ENCODE data around the gene NANOS1. TPM values are rescaled to one million over a fixed set of nuclear protein-coding genes. Genes with fewer than 3 reads are reported as not detected.

Gene NANOS1
- total and polyA plus RNA-seq, 2 of the 8 experiments (the other 6 are each of a cell fraction or from before 2014, with no cell fraction given), result 3.1 to 3.9 TPM

- TF ChIP-seq CHD7 (IDR thresholded peaks at IDR 0.05; ENCODE audit: insufficient replicate concordance, low read length) (no peak), POU5F1 (IDR thresholded peaks at IDR 0.05; ENCODE audit: low read depth, low read length) (no peak), POLR2A (IDR thresholded peaks at IDR 0.05; ENCODE audit: control extremely low read depth in 1 of 2, low read depth in 2 of 2, low read length in 2 of 2) (no peak), MAX (IDR thresholded peaks at IDR 0.05) (no peak), SUZ12 (IDR thresholded peaks at IDR 0.05; ENCODE audit: low read length) (no peak), KDM5A (IDR thresholded peaks at IDR 0.05; ENCODE audit: low read length) (no peak), BACH1 (IDR thresholded peaks at IDR 0.05; ENCODE audit: low read length) (no peak), GABPA (IDR thresholded peaks at IDR 0.05; ENCODE audit: borderline replicate concordance, insufficient read depth, low read length) (no peak), CBX8 (IDR thresholded peaks at IDR 0.05; ENCODE audit: borderline replicate concordance, low read depth, low read length) (no peak), RFX5 (IDR thresholded peaks at IDR 0.05; ENCODE audit: borderline replicate concordance, low read depth, low read length) (no peak), CBX5 (IDR thresholded peaks at IDR 0.05; ENCODE audit: low read depth, low read length) (no peak)
These were observed 43.9 kb upstream of the NANOS1 start (continued) for GRCh38 chr10:118985576-118985975.
